ENCODE results near the gene PRELP.
"Not testable (repeated sequence)": the region's sequence is repeated elsewhere in the genome, so short reads cannot be mapped to it uniquely, and the experiment has no call there.

Gene PRELP

DNA sequence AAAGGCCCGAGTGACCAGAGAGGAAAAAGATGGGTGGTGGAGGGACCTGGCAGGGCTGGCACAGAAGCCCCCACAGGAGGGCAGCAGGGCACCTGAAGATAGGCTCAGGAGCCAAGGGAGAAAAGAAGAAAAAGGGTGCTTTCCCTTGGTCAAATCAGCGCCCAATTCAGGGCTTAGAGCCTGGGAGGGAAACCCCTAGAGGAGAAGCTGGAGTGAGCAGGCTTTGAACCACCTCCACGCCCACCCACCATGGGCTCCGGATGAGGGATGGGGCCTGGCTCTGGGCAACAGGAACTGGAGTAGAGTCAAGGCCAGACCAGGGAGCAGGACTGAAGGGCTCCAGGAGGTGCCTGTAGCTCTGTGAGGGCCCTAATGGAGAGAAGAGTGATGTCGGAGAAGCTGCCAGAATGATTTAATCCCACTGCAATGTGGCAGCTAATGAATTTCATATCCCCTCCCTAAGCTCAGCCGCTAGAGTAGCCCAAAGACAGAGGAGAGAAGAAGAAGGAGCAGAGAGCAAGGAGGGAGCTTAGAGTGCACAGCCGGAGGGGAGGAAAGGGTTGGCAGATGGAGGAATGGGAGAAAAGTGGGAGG is 12.0 kb upstream of the PRELP start:
- Histone ChIP-seq H3K27ac (ENCODE audit: insufficient read depth, low read length, poor library complexity, severe bottlenecking) (no peak overlapping the region), H3K4me1 (ENCODE audit: control insufficient read depth, insufficient read depth, low read length, poor library complexity, severe bottlenecking) (no peaks in the 10 kb centered on the region), H3K27me3 (replicated peaks; ENCODE audit: control insufficient read depth, insufficient read depth, low read length, poor library complexity, severe bottlenecking) (no peaks in the 10 kb centered on the region), H3K4me3 (ENCODE audit: insufficient read depth, low read depth, low read length, poor library complexity, severe bottlenecking) (no peak overlapping the region), H3K9me3 (ENCODE audit: control insufficient read depth, low read length) (no peaks in the 10 kb centered on the region), H3K36me3 (ENCODE audit: control insufficient read depth, insufficient read depth, low read length) (no peaks in the 10 kb centered on the region)
- no peak for DNase-seq

DNA sequence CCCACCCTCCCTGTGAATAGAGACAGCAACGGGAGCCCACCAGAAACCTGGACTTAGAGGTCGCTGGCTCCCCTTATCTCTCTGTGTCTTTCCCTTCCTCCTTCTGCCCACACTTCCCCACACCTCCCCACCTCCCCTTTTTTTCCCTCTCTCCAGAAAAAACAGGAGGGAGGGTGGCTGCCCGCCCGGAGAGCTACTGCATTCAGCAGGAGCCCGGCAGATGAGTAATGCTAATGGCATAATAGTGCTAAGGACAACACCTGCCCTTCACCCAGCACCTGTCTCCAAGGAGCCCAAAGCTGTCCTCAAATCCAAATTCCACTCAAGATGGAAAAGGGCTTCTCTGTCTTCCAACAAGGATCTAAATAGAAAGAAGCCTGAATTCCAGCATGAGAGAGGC is 11.4 kb upstream of the PRELP start:
- DNase-seq: no peak
- no peaks in the 10 kb centered on the region for H3K36me3 ChIP-seq (ENCODE audit: control insufficient read depth, insufficient read depth, low read length)
- H3K27me3 ChIP-seq (replicated peaks; ENCODE audit: control insufficient read depth, insufficient read depth, low read length, poor library complexity, severe bottlenecking): no peaks in the 10 kb centered on the region
- H3K4me1 ChIP-seq (ENCODE audit: control insufficient read depth, insufficient read depth, low read length, poor library complexity, severe bottlenecking): no peaks in the 10 kb centered on the region
- H3K9me3 ChIP-seq (ENCODE audit: control insufficient read depth, low read length): no peaks in the 10 kb centered on the region
- H3K4me3 ChIP-seq (ENCODE audit: insufficient read depth, low read depth, low read length, poor library complexity, severe bottlenecking): no peak overlapping the region
- H3K27ac ChIP-seq (ENCODE audit: insufficient read depth, low read length, poor library complexity, severe bottlenecking): no peak overlapping the region

DNA sequence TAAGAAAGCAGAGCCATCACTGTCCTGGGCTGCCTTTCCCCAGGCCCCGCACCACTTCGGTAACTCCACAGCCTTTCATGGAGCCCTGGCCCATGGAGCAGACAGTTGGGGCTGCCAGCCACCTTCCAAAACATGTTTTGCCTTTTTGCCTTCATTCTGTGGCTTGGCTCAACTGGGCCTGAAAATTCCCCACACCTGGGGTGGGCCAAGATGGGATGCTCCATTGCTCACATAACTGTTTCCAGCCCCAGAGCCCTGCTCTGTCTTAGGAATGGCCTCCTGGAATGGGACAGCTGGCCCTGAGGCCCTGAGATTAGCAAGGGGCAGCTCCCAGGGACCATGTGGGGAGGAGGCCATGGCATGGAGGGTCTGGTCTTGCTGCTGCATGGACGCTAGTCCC is 10.9 kb upstream of the PRELP start:
- no peak for DNase-seq
- no peaks in the 10 kb centered on the region for H3K9me3 ChIP-seq (ENCODE audit: control insufficient read depth, low read length)
- H3K4me1 ChIP-seq (ENCODE audit: control insufficient read depth, insufficient read depth, low read length, poor library complexity, severe bottlenecking): no peaks in the 10 kb centered on the region
- H3K36me3 ChIP-seq (ENCODE audit: control insufficient read depth, insufficient read depth, low read length): no peaks in the 10 kb centered on the region
- H3K27ac ChIP-seq (ENCODE audit: insufficient read depth, low read length, poor library complexity, severe bottlenecking): no peak overlapping the region
- H3K27me3 ChIP-seq (replicated peaks; ENCODE audit: control insufficient read depth, insufficient read depth, low read length, poor library complexity, severe bottlenecking): no peaks in the 10 kb centered on the region
- H3K4me3 ChIP-seq (ENCODE audit: insufficient read depth, low read depth, low read length, poor library complexity, severe bottlenecking): no peak overlapping the region

DNA sequence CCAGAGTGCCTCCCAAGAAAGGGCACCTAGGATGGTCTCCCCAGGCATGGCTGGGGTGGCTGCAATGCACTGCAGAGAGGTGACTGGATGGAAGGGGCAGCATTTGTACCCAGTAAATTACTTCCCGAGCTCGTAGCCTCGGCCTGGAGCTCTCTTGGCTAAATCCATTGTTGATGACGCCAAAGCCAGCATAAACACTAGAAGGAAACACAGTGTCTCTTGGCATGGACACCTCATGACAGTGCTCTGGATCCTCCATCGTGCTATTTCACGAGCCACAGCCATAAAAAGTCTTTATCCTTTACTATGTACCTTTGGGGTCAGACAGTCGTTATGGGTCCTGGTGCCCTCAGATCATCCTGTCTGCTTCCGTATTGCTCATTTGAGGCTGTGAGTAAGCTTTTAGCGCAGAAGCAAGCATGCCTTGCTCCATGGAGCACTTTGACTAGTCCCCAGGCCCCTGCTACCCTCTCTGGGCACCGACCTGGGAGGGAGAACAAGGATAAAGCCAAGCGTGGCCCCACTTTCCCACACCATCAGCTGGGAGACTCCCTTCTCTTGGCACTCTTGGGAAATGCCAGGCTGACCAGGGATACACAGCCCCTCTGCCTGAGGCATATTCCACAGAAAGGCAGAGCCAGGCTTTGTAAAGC is 10.3 kb upstream of the PRELP start:
- H3K4me3 ChIP-seq (ENCODE audit: insufficient read depth, low read depth, low read length, poor library complexity, severe bottlenecking): no peak overlapping the region
- H3K4me1 ChIP-seq (ENCODE audit: control insufficient read depth, insufficient read depth, low read length, poor library complexity, severe bottlenecking): no peaks in the 10 kb centered on the region
- H3K9me3 ChIP-seq (ENCODE audit: control insufficient read depth, low read length): no peaks in the 10 kb centered on the region
- no peak overlapping the region for H3K27ac ChIP-seq (ENCODE audit: insufficient read depth, low read length, poor library complexity, severe bottlenecking)
- DNase-seq: no peak
- no peaks in the 10 kb centered on the region for H3K27me3 ChIP-seq (replicated peaks; ENCODE audit: control insufficient read depth, insufficient read depth, low read length, poor library complexity, severe bottlenecking)
- H3K36me3 ChIP-seq (ENCODE audit: control insufficient read depth, insufficient read depth, low read length): no peaks in the 10 kb centered on the region

DNA sequence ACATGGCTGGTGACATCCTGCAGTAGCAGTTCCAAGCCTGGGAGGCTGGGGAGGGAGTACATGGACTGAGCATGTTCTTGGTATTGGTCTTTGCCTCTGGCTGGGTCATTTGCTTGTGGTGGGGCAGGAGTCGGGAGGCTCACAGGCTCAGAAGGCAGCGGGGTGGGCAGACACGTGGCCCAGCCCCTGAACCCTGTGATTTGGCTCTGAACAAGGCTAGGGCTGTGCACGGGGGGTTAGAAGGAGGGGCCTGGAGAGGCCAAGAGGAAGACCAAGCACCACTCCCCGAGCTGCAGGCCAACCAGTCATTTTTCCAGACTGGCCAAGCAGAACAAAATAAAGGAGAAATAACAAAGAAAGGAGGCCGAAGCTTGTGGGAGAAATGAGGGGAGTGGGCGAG is 9.7 kb upstream of the PRELP start:
- Histone ChIP-seq H3K4me3 (ENCODE audit: insufficient read depth, low read depth, low read length, poor library complexity, severe bottlenecking) (no peak overlapping the region), H3K36me3 (ENCODE audit: control insufficient read depth, insufficient read depth, low read length) (no peaks in the 10 kb centered on the region), H3K9me3 (ENCODE audit: control insufficient read depth, low read length) (no peaks in the 10 kb centered on the region), H3K4me1 (ENCODE audit: control insufficient read depth, insufficient read depth, low read length, poor library complexity, severe bottlenecking) (no peaks in the 10 kb centered on the region), H3K27me3 (replicated peaks; ENCODE audit: control insufficient read depth, insufficient read depth, low read length, poor library complexity, severe bottlenecking) (no peaks in the 10 kb centered on the region), H3K27ac (ENCODE audit: insufficient read depth, low read length, poor library complexity, severe bottlenecking) (no peak overlapping the region)
- no peak for DNase-seq

DNA sequence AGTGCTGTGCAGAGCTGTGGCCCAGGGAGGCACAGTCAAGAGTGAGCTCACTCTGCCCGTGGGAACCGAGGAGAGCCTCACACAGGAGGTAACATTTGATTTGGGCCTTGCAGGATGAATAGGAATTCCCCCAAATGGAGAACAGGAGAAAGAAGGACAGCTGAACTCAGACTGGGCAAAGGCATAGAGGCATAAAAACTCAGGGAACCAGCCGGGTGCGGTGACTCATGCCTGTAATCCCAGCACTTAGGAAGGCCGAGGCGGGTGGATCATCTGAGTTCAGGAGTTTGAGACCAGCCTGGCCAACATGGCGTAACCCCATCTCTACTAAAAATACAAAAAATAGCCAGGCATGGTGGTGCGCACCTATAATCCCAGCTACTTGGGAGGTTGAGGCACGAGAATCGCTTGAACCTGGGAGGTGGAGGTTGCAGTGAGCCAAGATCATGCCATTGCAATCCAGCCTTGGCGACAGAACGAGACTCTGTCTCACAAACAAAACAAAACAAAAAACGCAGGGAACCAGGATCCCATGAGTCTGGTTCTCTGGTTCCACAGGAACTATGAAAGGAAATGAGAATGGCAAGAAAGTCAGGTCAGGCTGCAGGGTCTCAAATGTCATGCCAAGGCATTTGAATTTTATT is 8.6 kb upstream of the PRELP start:
- H3K9me3 ChIP-seq (ENCODE audit: control insufficient read depth, low read length); H3K27ac ChIP-seq (ENCODE audit: insufficient read depth, low read length, poor library complexity, severe bottlenecking); H3K27me3 ChIP-seq (replicated peaks; ENCODE audit: control insufficient read depth, insufficient read depth, low read length, poor library complexity, severe bottlenecking); H3K4me3 ChIP-seq (ENCODE audit: insufficient read depth, low read depth, low read length, poor library complexity, severe bottlenecking); H3K4me1 ChIP-seq (ENCODE audit: control insufficient read depth, insufficient read depth, low read length, poor library complexity, severe bottlenecking); DNase-seq; H3K36me3 ChIP-seq (ENCODE audit: control insufficient read depth, insufficient read depth, low read length): not testable (repeated sequence)

DNA sequence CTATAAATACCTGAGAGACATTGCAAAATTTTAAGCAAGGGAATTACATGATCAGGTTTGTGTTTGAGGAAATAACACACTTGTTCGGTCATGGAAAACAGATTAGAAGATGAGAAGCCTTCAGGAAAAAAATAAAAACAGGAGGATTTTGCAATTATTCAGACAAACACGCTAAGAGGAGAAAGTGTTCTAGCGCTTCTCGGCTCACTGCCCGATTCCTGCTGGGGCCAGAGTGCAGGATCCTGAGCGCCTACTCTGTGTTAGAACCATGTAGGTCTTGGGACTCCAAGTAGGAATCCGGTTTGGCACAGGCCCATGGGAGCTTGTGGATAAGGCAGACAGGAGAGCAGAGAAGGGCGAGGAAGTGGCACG is 8.1 kb upstream of the PRELP start:
- Histone ChIP-seq H3K27me3 (replicated peaks; ENCODE audit: control insufficient read depth, insufficient read depth, low read length, poor library complexity, severe bottlenecking) (no peaks in the 10 kb centered on the region), H3K36me3 (ENCODE audit: control insufficient read depth, insufficient read depth, low read length) (no peaks in the 10 kb centered on the region), H3K4me1 (ENCODE audit: control insufficient read depth, insufficient read depth, low read length, poor library complexity, severe bottlenecking) (no peaks in the 10 kb centered on the region), H3K4me3 (ENCODE audit: insufficient read depth, low read depth, low read length, poor library complexity, severe bottlenecking) (no peak overlapping the region), H3K9me3 (ENCODE audit: control insufficient read depth, low read length) (no peaks in the 10 kb centered on the region), H3K27ac (ENCODE audit: insufficient read depth, low read length, poor library complexity, severe bottlenecking) (no peak overlapping the region)
- no peak for DNase-seq

DNA sequence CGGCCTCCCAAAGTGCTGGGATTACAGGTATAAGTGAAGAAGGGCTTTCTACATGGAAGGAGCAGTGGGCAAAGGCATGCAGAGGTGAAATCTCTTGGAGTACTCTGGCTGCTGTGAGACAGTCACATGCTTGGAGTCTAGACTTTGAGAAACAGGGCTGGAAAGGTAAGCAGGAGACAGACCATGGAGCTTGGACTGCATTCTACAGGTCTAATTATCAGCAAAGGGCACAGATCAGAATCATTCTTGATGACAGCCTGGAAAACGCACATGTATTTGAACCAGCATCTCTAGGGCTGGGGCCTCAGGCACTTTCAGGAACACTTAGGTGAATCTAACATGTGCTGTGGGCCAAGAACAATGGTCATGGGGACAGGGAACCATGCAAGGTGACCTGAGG is 7.3 kb upstream of the PRELP start:
- no peak for DNase-seq
- Histone ChIP-seq H3K4me1 (ENCODE audit: control insufficient read depth, insufficient read depth, low read length, poor library complexity, severe bottlenecking) (no peaks in the 10 kb centered on the region), H3K27me3 (replicated peaks; ENCODE audit: control insufficient read depth, insufficient read depth, low read length, poor library complexity, severe bottlenecking) (no peaks in the 10 kb centered on the region), H3K36me3 (ENCODE audit: control insufficient read depth, insufficient read depth, low read length) (no peaks in the 10 kb centered on the region), H3K27ac (ENCODE audit: insufficient read depth, low read length, poor library complexity, severe bottlenecking) (no peak overlapping the region), H3K9me3 (ENCODE audit: control insufficient read depth, low read length) (no peaks in the 10 kb centered on the region), H3K4me3 (ENCODE audit: insufficient read depth, low read depth, low read length, poor library complexity, severe bottlenecking) (no peak overlapping the region)

DNA sequence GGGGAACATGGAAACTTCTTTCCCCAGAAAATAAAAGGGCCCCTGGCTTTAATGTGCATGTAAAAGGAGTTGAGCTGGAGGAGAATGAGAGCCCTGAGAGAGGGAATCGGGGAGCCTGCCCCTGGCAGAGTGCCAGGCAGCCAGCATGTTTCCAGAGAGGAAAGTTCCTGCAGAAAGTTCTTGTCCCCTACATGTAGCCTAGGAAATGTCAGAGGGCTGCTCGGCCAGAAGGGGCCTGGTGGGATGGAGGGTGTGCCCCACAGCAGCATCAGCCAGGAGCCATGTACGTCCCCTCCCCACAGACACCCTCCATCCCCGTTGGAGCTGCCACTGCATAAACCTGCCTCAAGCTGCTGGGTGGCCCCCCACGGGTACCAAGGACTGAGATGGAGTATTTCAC is 5.4 kb upstream of the PRELP start:
- H3K9me3 ChIP-seq (ENCODE audit: control insufficient read depth, low read length): no peaks in the 10 kb centered on the region
- H3K36me3 ChIP-seq (ENCODE audit: control insufficient read depth, insufficient read depth, low read length): no peaks in the 10 kb centered on the region
- no peaks in the 10 kb centered on the region for H3K4me1 ChIP-seq (ENCODE audit: control insufficient read depth, insufficient read depth, low read length, poor library complexity, severe bottlenecking)
- H3K27me3 ChIP-seq (replicated peaks; ENCODE audit: control insufficient read depth, insufficient read depth, low read length, poor library complexity, severe bottlenecking): no peaks in the 10 kb centered on the region
- DNase-seq: no peak
- no peak overlapping the region for H3K27ac ChIP-seq (ENCODE audit: insufficient read depth, low read length, poor library complexity, severe bottlenecking)
- no peak overlapping the region for H3K4me3 ChIP-seq (ENCODE audit: insufficient read depth, low read depth, low read length, poor library complexity, severe bottlenecking)

DNA sequence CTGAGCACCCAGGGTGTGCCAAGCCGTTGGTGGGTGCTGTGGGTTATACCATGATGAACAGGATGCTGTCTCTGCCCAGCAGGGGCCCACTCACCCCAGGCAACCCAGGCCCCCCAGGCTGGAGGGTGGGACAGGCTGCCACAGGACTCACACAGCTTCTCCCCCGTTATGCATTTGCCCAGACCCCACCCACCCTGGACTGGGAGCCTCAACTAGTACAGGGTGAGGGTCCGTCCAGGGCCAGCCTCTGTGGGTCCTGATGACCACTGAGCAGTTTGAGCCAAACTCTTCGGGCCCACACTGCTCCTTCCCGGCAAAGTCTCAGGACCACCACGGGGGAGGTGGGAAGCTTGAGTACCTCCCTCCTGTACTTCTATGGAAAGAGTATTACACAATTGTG is 3.8 kb upstream of the PRELP start:
- Histone ChIP-seq H3K9me3 (ENCODE audit: control insufficient read depth, low read length) (no peaks in the 10 kb centered on the region), H3K4me1 (ENCODE audit: control insufficient read depth, insufficient read depth, low read length, poor library complexity, severe bottlenecking) (no peaks in the 10 kb centered on the region), H3K27ac (ENCODE audit: insufficient read depth, low read length, poor library complexity, severe bottlenecking) (no peak overlapping the region), H3K36me3 (ENCODE audit: control insufficient read depth, insufficient read depth, low read length) (no peaks in the 10 kb centered on the region), H3K4me3 (ENCODE audit: insufficient read depth, low read depth, low read length, poor library complexity, severe bottlenecking) (no peak overlapping the region), H3K27me3 (replicated peaks; ENCODE audit: control insufficient read depth, insufficient read depth, low read length, poor library complexity, severe bottlenecking) (peaks cover under 1% of the 10 kb centered on the region)
- DNase-seq: no peak
